ENCODE measurements around the gene APBB3. TPM values are rescaled to one million over a fixed set of nuclear protein-coding genes. Genes with fewer than 3 reads are reported as not detected.

APBB3 gene
- total RNA-seq, 1 experiment from 2014 or later, result 16.2 TPM

DNA sequence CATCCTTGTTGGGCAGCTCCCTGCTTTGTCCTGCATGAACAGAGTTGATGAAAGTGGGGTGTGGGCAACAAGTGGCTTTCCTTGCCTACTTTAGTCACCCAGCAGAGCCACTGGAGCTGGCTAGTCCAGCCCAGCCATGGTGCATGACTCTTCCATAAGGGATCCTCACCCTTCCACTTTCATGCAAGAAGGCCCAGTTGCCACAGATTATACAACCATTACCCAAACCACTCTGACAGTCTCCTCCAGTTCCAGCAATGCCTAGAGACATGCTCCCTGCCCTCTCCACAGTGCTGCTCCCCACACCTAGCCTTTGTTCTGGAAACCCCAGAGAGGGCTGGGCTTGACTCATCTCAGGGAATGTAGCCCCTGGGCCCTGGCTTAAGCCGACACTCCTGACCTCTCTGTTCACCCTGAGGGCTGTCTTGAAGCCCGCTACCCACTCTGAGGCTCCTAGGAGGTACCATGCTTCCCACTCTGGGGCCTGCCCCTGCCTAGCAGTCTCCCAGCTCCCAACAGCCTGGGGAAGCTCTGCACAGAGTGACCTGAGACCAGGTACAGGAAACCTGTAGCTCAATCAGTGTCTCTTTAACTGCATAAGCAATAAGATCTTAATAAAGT lies 4.2 kb upstream of the APBB3 start:
- Histone ChIP-seq H3K36me3 (peaks cover 58% of the 10 kb centered on the region), H3K27me3 (replicated peaks) (no peaks in the 10 kb centered on the region), H3K4me1 (replicated peaks) (peaks cover 23% of the 10 kb centered on the region), H3K4me3 (no peak overlapping the region), H3K9me3 (replicated peaks) (no peaks in the 10 kb centered on the region), H3K27ac (no peak overlapping the region)
- no peak for DNase-seq (ENCODE audit: low read depth in 1 of 2, low spot score in 2 of 2)

DNA sequence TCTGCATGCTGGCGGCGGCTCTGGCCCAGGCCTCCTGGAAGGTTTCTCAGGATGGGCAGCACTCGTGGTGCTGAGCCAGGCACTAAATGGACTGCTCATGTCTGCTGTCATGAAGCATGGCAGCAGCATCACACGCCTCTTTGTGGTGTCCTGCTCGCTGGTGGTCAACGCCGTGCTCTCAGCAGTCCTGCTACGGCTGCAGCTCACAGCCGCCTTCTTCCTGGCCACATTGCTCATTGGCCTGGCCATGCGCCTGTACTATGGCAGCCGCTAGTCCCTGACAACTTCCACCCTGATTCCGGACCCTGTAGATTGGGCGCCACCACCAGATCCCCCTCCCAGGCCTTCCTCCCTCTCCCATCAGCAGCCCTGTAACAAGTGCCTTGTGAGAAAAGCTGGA lies 3.5 kb upstream of the APBB3 start:
- Histone ChIP-seq H3K36me3 (peaks cover 58% of the 10 kb centered on the region), H3K27me3 (replicated peaks) (no peaks in the 10 kb centered on the region), H3K4me1 (replicated peaks) (peaks cover 22% of the 10 kb centered on the region), H3K4me3 (no peak overlapping the region), H3K9me3 (replicated peaks) (no peaks in the 10 kb centered on the region), H3K27ac (no peak overlapping the region)
- DNase-seq (ENCODE audit: low read depth in 1 of 2, low spot score in 2 of 2), result no peak

DNA sequence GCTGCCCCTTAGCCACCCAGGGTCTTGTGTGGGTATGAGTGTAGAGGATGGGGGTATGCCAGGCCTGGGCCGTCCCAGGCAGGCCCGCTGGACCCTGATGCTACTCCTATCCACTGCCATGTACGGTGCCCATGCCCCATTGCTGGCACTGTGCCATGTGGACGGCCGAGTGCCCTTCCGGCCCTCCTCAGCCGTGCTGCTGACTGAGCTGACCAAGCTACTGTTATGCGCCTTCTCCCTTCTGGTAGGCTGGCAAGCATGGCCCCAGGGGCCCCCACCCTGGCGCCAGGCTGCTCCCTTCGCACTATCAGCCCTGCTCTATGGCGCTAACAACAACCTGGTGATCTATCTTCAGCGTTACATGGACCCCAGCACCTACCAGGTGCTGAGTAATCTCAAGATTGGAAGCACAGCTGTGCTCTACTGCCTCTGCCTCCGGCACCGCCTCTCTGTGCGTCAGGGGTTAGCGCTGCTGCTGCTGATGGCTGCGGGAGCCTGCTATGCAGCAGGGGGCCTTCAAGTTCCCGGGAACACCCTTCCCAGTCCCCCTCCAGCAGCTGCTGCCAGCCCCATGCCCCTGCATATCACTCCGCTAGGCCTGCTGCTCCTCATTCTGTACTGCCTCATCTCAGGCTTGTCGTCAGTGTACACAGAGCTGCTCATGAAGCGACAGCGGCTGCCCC lies 2.9 kb upstream of the APBB3 start:
- H3K4me1 ChIP-seq (replicated peaks), result peaks cover 22% of the 10 kb centered on the region
- no peaks in the 10 kb centered on the region for H3K27me3 ChIP-seq (replicated peaks)
- DNase-seq (ENCODE audit: low read depth in 1 of 2, low spot score in 2 of 2), result no peak
- no peak overlapping the region for H3K27ac ChIP-seq
- H3K36me3 ChIP-seq, result peaks cover 58% of the 10 kb centered on the region
- H3K4me3 ChIP-seq, result no peak overlapping the region
- H3K9me3 ChIP-seq (replicated peaks), result no peaks in the 10 kb centered on the region

DNA sequence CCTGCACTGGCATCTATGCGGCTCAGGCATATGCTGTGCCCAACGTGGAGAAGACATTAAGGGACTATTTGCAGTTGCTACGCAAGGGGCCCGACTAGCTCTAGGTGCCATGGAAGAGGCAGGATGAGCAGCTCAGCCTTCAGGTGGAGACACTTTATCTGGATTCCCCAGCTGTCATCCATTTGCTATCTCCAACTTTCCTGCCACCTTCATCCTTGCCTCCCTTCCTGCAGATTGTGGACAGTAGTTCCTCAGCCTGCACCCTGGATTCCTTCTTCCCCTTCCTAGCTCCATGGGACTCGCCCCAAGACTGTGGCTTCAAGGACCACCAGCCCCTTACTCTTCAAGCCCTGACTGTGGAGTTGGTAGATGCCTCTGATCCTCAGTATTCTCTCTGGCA lies 2.3 kb upstream of the APBB3 start:
- Histone ChIP-seq H3K9me3 (replicated peaks) (no peaks in the 10 kb centered on the region), H3K27me3 (replicated peaks) (no peaks in the 10 kb centered on the region), H3K36me3 (peaks cover 58% of the 10 kb centered on the region), H3K4me1 (replicated peaks) (peaks cover 22% of the 10 kb centered on the region), H3K27ac (no peak overlapping the region), H3K4me3 (no peak overlapping the region)
- DNase-seq (ENCODE audit: low read depth in 1 of 2, low spot score in 2 of 2), result no peak

DNA sequence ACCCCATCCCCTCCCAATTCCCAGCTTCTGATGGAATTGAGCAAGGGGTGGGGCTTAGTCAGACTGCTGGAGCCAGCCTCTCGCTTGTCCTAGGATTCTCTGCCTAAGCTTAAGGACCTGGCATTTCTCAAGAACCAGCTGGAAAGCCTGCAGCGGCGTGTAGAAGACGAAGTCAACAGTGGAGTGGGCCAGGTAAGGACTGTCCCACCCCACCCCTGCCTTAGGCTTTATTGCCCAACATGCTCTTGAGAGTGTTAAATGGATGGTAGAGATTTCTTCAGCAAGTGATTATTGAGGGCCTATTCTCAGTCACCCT lies 1.3 kb upstream of the APBB3 start:
- Histone ChIP-seq H3K9me3 (replicated peaks) (no peaks in the 10 kb centered on the region), H3K4me1 (replicated peaks) (peaks cover 22% of the 10 kb centered on the region), H3K27ac (no peak overlapping the region), H3K27me3 (replicated peaks) (no peaks in the 10 kb centered on the region), H3K36me3 (peaks cover 55% of the 10 kb centered on the region), H3K4me3 (peak overlapping the region; percentile 58)
- no peak for DNase-seq (ENCODE audit: low read depth in 1 of 2, low spot score in 2 of 2)

DNA sequence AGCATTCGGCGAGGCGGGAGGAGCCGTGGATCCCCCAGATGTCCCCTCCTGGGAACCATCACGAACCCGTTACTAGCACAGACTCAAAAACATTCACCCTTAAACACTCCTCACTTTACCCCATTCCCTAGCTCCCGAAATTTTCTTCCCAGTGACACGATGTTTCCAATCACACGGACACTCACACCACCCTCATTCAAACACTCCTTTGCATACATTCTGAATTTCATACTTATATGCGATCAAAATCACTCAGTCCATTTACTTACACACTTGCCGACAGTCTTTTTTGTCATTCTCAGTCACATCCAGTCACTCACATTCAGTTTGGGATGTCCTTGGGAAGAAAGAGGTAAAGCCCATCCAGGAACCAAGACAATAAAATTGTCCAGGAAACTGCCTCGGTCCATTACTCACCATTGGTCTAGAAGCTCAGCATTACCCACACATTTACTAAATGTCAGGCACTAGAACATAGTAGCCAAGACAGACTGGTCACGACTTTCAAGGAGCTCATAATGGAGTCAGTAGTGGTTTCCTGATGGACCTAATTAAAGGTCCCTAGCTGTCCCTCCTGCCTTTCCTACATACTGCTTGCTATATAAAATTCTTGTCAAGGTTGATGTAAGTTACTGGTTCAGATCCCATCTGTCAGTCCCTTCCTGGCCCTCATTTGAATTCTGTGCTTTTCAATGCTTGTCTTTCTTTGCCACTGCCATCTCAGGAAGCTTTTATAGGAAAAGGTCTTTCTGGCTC lies 804 bp upstream of the APBB3 start:
- Histone ChIP-seq H3K27me3 (replicated peaks) (no peaks in the 10 kb centered on the region), H3K4me3 (peak overlapping the region; percentile 58), H3K4me1 (replicated peaks) (peaks cover 22% of the 10 kb centered on the region), H3K9me3 (replicated peaks) (no peaks in the 10 kb centered on the region), H3K36me3 (peaks cover 52% of the 10 kb centered on the region), H3K27ac (peak overlapping the region; percentile 81)
- DNase-seq (ENCODE audit: low read depth in 1 of 2, low spot score in 2 of 2), result peak in 1 of 2 experiments; percentile 53

DNA sequence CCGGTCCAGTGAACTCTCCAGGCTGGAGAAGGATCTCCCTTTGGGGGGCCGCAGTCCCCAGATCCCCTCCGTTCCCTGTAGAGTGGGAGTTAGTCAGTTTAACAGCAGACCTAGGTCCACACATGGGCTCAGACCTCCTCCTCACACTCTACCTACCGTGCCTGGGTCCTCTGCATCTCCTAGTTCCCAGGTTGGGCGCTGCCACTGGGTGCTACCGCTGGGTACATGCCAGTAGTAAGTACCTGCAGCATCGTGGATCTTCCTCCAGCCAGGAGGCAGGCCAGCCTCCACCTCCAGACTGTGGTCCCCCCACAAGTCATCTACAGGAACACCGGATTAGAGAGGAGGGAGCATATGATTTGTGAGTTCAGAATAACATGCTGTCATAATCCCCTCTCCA lies 802 bp downstream of the APBB3 start:
- peaks cover 22% of the 10 kb centered on the region for H3K4me1 ChIP-seq (replicated peaks)
- H3K36me3 ChIP-seq, result peaks cover 39% of the 10 kb centered on the region
- H3K27ac ChIP-seq, result peak overlapping the region; percentile 81
- no peaks in the 10 kb centered on the region for H3K9me3 ChIP-seq (replicated peaks)
- no peak for DNase-seq (ENCODE audit: low read depth in 1 of 2, low spot score in 2 of 2)
- peak overlapping the region; percentile 58 for H3K4me3 ChIP-seq
- H3K27me3 ChIP-seq (replicated peaks), result no peaks in the 10 kb centered on the region

DNA sequence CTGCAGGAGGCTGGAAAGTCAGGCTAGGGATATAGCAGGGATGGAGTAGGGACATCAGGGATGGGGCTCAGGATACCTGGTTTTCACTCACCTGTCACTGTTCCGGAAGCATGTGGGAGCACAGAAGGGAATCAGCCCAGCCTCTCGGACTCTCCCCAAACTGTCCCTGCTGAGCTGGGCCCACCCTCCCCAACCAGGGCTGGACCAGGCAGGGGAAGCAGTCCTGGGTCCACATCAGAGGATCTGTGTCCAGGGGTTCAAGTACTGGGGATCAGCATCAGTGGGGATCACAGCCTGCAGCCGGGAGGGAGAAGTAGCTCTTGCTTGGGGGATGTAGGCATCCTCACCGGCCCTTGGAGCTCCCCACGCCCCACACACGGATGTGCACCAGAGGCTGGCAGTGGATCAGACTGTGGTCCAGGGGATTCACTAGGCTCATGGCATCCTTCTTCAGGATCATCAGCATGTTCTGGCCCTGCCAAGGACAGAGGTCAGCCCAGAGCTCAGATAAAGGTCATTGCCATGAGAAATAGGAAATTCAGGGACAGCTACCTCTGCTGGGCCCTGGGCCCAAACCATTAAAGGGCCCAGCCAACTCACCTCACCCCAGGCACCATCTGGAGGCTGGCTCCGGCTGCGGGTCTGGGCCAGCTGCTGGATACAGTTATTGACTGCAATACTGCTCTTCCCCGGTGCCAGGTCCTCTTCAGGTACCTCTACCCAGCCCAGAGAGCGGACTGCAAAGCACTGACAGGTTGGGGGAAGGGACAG lies 2.5 kb downstream of the APBB3 start:
- Histone ChIP-seq H3K4me3 (no peak overlapping the region), H3K36me3 (peaks cover 36% of the 10 kb centered on the region), H3K4me1 (replicated peaks) (peaks cover 30% of the 10 kb centered on the region), H3K27me3 (replicated peaks) (no peaks in the 10 kb centered on the region), H3K27ac (no peak overlapping the region), H3K9me3 (replicated peaks) (no peaks in the 10 kb centered on the region)
- DNase-seq (ENCODE audit: low read depth in 1 of 2, low spot score in 2 of 2), result no peak

DNA sequence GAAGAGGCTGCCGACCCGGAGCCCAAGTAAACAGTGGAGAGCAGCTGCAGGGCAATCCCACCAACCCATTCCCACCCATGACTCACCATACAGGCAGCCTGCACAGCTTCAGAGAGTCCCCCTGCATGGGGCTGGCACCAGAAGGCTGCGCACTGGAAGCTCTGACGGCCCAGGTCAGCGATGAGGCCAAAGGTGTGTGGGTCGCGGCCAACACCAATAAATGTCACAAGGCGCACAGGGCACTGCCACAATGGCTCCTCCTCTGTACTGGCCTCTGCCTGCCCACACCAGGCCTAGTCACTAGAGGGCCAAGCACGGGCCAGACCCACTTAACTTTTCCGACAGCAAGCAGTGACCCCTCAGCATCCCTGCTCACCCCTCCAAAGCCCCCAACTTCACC lies 4.2 kb downstream of the APBB3 start:
- Histone ChIP-seq H3K36me3 (peaks cover 29% of the 10 kb centered on the region), H3K4me3 (no peak overlapping the region), H3K27me3 (replicated peaks) (no peaks in the 10 kb centered on the region), H3K4me1 (replicated peaks) (peaks cover 31% of the 10 kb centered on the region), H3K27ac (no peak overlapping the region), H3K9me3 (replicated peaks) (no peaks in the 10 kb centered on the region)
- DNase-seq (ENCODE audit: low read depth in 1 of 2, low spot score in 2 of 2), result peak in 1 of 2 experiments; percentile 41

DNA sequence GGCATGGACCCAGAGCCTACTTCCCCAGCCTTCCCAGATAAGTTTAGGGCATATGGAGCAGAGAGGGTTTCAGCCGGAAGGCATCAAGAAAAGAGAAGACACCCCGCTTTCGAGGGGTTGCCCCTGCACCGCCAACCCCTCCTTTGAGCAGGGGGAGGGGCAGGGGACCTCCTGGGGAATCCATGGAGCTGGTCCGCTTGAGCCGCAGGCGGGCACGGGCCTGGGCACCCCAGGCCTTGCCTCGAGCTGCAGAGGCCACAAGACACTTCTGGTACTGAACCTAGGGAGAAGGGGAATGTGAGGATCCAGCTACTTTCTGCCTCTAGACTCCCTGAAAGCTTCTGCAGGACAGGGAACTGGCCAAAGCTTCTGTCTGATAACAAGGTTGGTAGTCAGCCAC lies 5.9 kb downstream of the APBB3 start:
- no peak overlapping the region for H3K4me3 ChIP-seq

DNA sequence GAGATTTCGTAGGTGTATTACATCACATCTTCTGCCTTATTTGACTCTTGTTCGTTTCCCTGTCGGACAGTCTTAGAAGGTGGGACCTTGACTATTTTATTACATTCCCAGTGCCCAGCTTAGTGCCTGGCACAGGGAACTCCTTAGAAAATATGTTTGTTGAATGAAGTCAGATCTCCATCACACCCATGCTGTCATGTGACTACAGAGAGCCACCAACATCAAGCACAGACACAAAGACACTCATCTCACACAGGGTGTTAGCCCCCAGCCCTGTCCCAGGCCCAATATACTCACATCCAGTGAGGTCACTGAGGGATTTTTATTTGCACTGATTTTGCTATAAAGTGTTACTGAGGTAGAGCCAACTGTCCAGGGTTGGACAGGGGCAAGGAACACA lies 6.4 kb downstream of the APBB3 start:
- Histone ChIP-seq H3K9me3 (replicated peaks) (no peaks in the 10 kb centered on the region), H3K27me3 (replicated peaks) (no peaks in the 10 kb centered on the region), H3K36me3 (peaks cover 44% of the 10 kb centered on the region), H3K4me1 (replicated peaks) (peaks cover 26% of the 10 kb centered on the region), H3K27ac (peak overlapping the region; percentile 70), H3K4me3 (peak overlapping the region; percentile 78)
- no peak for DNase-seq (ENCODE audit: low read depth in 1 of 2, low spot score in 2 of 2)

More for the DNA sequence above, 5.9 kb downstream of the APBB3 start:
- no peak for DNase-seq (ENCODE audit: low read depth in 1 of 2, low spot score in 2 of 2)
- Histone ChIP-seq H3K36me3 (peaks cover 38% of the 10 kb centered on the region), H3K27ac (no peak overlapping the region), H3K27me3 (replicated peaks) (no peaks in the 10 kb centered on the region), H3K9me3 (replicated peaks) (no peaks in the 10 kb centered on the region), H3K4me1 (replicated peaks) (peaks cover 30% of the 10 kb centered on the region)

DNA sequence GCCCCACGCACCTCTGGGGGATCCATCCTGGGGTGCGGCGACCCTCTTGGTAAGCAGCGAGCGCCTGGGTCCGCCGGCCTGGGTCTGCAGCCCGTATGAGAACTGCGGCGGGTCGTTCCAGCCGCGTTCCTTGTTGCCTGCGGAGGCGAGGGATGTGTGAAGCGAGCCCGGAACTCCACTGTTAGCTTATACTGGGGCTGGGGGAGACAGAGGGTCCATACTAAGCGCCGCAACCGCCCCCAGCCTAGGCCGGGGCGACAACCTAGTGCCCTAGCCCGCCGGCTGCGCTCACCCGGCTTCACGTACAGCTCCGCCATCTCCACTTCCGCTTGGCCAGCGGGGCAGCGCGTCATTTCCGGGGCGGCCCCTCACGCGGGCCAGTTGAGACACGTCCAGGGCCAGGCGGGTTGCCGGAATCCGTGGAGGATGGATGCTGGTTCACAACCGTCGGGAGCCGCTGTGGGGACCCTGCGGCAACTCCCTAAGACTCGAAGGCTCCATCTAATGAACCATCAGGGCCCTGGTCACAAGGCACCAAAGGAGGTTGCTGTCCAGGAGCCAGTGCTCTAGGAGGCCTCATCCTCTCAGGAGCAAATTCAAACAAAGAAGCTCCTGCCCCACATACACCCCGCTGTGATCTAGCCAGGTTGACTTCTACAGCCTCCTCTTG lies 7.1 kb downstream of the APBB3 start, which contains the start of gene SRA1:
Gene SRA1, minus strand, starts transcription at position 338 of the 670 bp plus-strand sequence. Its CDS starts 21 bp downstream, at position 317.
- peaks cover 49% of the 10 kb centered on the region for H3K36me3 ChIP-seq
- H3K9me3 ChIP-seq (replicated peaks), result no peaks in the 10 kb centered on the region
- no peaks in the 10 kb centered on the region for H3K27me3 ChIP-seq (replicated peaks)
- peak; percentile 94 to 96 for DNase-seq (ENCODE audit: low read depth in 1 of 2, low spot score in 2 of 2)
- peak within 1 kb of the TSS; percentile 78 for H3K4me3 ChIP-seq
- peak within 1 kb of the TSS; percentile 70 for H3K27ac ChIP-seq
- peaks cover 26% of the 10 kb centered on the region for H3K4me1 ChIP-seq (replicated peaks)

DNA sequence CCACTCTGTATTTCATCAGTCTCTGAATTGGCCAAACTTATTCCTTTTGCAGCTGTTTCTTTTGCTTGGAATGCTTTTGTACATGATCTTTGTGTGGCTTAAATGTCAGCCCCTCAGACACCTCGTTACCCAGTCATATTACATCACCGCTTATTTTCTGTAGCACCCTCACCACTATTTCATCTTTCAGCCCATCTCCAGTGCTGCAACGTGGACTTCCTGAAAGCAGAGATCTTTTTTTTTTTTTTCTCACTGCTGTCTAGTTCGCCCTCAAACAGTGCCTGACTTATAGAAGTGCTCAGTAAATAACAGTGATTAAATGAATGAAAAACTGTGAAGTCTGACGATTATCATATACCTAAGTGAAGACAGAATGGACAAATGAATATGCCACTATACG lies 8.0 kb downstream of the APBB3 start:
- H3K27ac ChIP-seq, result peak overlapping the region; percentile 70
- H3K4me3 ChIP-seq, result peak overlapping the region; percentile 78
- no peaks in the 10 kb centered on the region for H3K9me3 ChIP-seq (replicated peaks)
- peaks cover 57% of the 10 kb centered on the region for H3K36me3 ChIP-seq
- peaks cover 26% of the 10 kb centered on the region for H3K4me1 ChIP-seq (replicated peaks)
- peak in 1 of 2 experiments; percentile 43 for DNase-seq (ENCODE audit: low read depth in 1 of 2, low spot score in 2 of 2)
- no peaks in the 10 kb centered on the region for H3K27me3 ChIP-seq (replicated peaks)
